DND-41 (cell line): ENCODE results near the gene MAP1LC3B2.

Experiments
- EZH2 ChIP-seq: IDR thresholded peaks from 3 replicates; pipeline ENCODE4 v1.6.1; 2012; ENCODE audit warnings: borderline replicate concordance, low read depth, mild to moderate bottlenecking, moderate library complexity, low read length, inconsistent platforms; ENCODE audit not compliant: severe bottlenecking
- TF ChIP-seq, protein P1 (sequence below): IDR thresholded peaks from 2 replicates; pipeline ENCODE4 v1.5.1; 2012; ENCODE audit warnings: borderline replicate concordance, low read length, moderate library complexity, mild to moderate bottlenecking; ENCODE audit not compliant: poor library complexity, severe bottlenecking; ENCODE audit errors: extremely low read depth

DNA sequence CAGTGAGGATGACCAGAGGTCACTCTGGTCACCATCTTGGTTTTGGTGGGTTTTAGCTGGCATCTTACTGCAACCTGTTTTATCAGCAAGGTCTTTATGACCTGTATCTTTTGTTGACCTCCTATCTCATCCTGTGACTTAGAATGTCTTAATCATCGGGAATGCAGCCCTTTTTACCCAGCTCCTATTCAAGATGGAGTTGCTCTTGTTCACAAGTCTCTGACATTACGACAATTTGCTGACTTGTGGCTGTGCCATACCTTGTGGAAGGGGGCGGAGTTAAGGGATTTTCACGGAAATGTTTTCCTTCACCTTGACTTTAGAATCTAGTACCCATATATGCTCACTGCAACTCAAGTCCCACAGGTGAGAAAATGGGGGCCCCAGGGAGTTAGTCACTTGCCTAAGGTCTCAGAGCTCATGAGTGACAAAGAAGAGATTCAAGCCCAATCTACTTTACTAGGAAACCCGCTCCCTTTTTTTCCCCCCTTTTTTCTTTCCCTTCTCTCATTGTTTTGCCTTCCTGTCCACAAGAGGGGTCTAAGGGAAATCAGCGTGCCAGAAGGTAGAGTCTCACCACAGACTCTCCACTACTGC is 2.7 kb upstream of the MAP1LC3B2 start:
- TF ChIP-seq, protein P1, sequence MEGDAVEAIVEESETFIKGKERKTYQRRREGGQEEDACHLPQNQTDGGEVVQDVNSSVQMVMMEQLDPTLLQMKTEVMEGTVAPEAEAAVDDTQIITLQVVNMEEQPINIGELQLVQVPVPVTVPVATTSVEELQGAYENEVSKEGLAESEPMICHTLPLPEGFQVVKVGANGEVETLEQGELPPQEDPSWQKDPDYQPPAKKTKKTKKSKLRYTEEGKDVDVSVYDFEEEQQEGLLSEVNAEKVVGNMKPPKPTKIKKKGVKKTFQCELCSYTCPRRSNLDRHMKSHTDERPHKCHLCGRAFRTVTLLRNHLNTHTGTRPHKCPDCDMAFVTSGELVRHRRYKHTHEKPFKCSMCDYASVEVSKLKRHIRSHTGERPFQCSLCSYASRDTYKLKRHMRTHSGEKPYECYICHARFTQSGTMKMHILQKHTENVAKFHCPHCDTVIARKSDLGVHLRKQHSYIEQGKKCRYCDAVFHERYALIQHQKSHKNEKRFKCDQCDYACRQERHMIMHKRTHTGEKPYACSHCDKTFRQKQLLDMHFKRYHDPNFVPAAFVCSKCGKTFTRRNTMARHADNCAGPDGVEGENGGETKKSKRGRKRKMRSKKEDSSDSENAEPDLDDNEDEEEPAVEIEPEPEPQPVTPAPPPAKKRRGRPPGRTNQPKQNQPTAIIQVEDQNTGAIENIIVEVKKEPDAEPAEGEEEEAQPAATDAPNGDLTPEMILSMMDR: no peak
- no peak for TF ChIP-seq EZH2
